ENCODE measurements around the gene SEPTIN8. TPM values are rescaled to one million over a fixed set of nuclear protein-coding genes. Genes with fewer than 3 reads are reported as not detected.

Gene SEPTIN8
- total RNA-seq, 2 donors from 2014 or later: 27.5 to 27.7 TPM

GRCh38 chr5:132821350-132821749 lies 44.3 kb upstream of the SEPTIN8 start:
- Histone ChIP-seq H3K9me3 (no peaks in the 10 kb centered on the region), H3K4me1 (peaks cover 17% of the 10 kb centered on the region), H3K4me3 (no peak overlapping the region), H3K27ac (peak overlapping the region in 2 of 4 donors; percentile 22 to 28), H3K27me3 (no peaks in the 10 kb centered on the region), H3K36me3 (replicated peaks in 1 of 2; ENCODE audit: insufficient read depth in 1 of 2, low read depth in 2 of 2) (no peaks in the 10 kb centered on the region)
- ATAC-seq: no peak
- WGBS, 2 donors: 61 to 65% methylated on average over 3 of the region's 3 CpGs
- DNase-seq: no peak
- TF ChIP-seq CTCF (IDR thresholded peaks at IDR 0.05) (no peak), POLR2A (IDR thresholded peaks at IDR 0.05) (no peak)
- intact Hi-C loops (cut with DNase I): loop anchor here (5.0 kb wide), 1 partner anchor 69 kb away; no protein-coding TSS in a partner anchor

GRCh38 chr5:132820162-132820754 lies 43.2 kb upstream of the SEPTIN8 start:
- no peaks in the 10 kb centered on the region for H3K36me3 ChIP-seq (replicated peaks in 1 of 2; ENCODE audit: insufficient read depth in 1 of 2, low read depth in 2 of 2)
- ATAC-seq (peak; percentile 91), DNase-seq (peak; percentile 93 to 96 (median 94))
- peaks cover 17% of the 10 kb centered on the region for H3K4me1 ChIP-seq
- H3K27me3 ChIP-seq: no peaks in the 10 kb centered on the region
- no peak overlapping the region for H3K4me3 ChIP-seq
- intact Hi-C loops (cut with DNase I): loop anchor here (5.0 kb wide), 1 partner anchor 68 kb away; no protein-coding TSS in a partner anchor
- peak; percentile 89 to 94 (median 91) for TF ChIP-seq CTCF (IDR thresholded peaks at IDR 0.05)
- no peak for TF ChIP-seq POLR2A (IDR thresholded peaks at IDR 0.05)
- 15 to 17% methylated on average over 14 to 15 of the region's 15 CpGs for WGBS, 2 donors
- H3K27ac ChIP-seq: no peak overlapping the region
- H3K9me3 ChIP-seq: no peaks in the 10 kb centered on the region

GRCh38 chr5:132819468-132819867 lies 42.4 kb upstream of the SEPTIN8 start:
- Histone ChIP-seq H3K27me3 (no peaks in the 10 kb centered on the region), H3K36me3 (replicated peaks in 1 of 2; ENCODE audit: insufficient read depth in 1 of 2, low read depth in 2 of 2) (no peaks in the 10 kb centered on the region), H3K9me3 (no peaks in the 10 kb centered on the region), H3K4me3 (no peak overlapping the region), H3K4me1 (peaks cover 17% of the 10 kb centered on the region), H3K27ac (no peak overlapping the region)
- TF ChIP-seq POLR2A (IDR thresholded peaks at IDR 0.05) (no peak), CTCF (IDR thresholded peaks at IDR 0.05) (no peak)
- ATAC-seq (no peak), DNase-seq (no peak)
- intact Hi-C loops (cut with DNase I): no loop called here
- WGBS, 2 donors: 41 to 63% methylated on average over 25 to 26 of the region's 26 CpGs

- H3K4me3 ChIP-seq: no peak overlapping the region
- WGBS, 2 donors: 0 to 13% methylated on average over 1 of the region's 1 CpG
- DNase-seq (no peak), ATAC-seq (no peak)
- H3K9me3 ChIP-seq: no peaks in the 10 kb centered on the region
- no peaks in the 10 kb centered on the region for H3K36me3 ChIP-seq (replicated peaks in 1 of 2; ENCODE audit: insufficient read depth in 1 of 2, low read depth in 2 of 2)
- TF ChIP-seq POLR2A (IDR thresholded peaks at IDR 0.05): no peak
- no peak for TF ChIP-seq CTCF (IDR thresholded peaks at IDR 0.05)
- intact Hi-C loops (cut with DNase I): no loop called here
- no peak overlapping the region for H3K27ac ChIP-seq
- H3K27me3 ChIP-seq: no peaks in the 10 kb centered on the region
- H3K4me1 ChIP-seq: peaks cover 24% of the 10 kb centered on the region
Observed at GRCh38 chr5:132817011-132817410, 40.0 kb upstream of the SEPTIN8 start.

- intact Hi-C loops (cut with DNase I): no loop called here
- no peak overlapping the region for H3K27ac ChIP-seq
- H3K4me1 ChIP-seq: peaks cover 25% of the 10 kb centered on the region
- DNase-seq: no peak
- H3K27me3 ChIP-seq: no peaks in the 10 kb centered on the region
- TF ChIP-seq CTCF (IDR thresholded peaks at IDR 0.05): no peak
- no peak for TF ChIP-seq POLR2A (IDR thresholded peaks at IDR 0.05)
- H3K36me3 ChIP-seq (replicated peaks in 1 of 2; ENCODE audit: insufficient read depth in 1 of 2, low read depth in 2 of 2): no peaks in the 10 kb centered on the region
- ATAC-seq: no peak
- no peaks in the 10 kb centered on the region for H3K9me3 ChIP-seq
- no peak overlapping the region for H3K4me3 ChIP-seq
Observed at GRCh38 chr5:132816554-132816953, 39.5 kb upstream of the SEPTIN8 start.
